GM21737 (cell line): ENCODE data around the gene CNOT6.
"Not testable (repeated sequence)": the region's sequence is repeated elsewhere in the genome, so short reads cannot be mapped to it uniquely, and the experiment has no call there.

Source experiments
- ATAC-seq: cut with Tn5 transposase; IDR thresholded peaks from one replicate; pipeline ENCODE4 v1.9.1; 2021; ENCODE audit warnings: mild to moderate bottlenecking, moderate library complexity; ENCODE audit not compliant: unreplicated experiment

Gene CNOT6

GRCh38 chr5:180494060-180494509 lies at the start of gene CNOT6:
Gene CNOT6, plus strand, starts transcription at chr5:180494379. Its CDS starts 34,898 bp downstream, at chr5:180529277.
- peak; percentile 94 for ATAC-seq

GRCh38 chr5:180454752-180455151 lies 39.4 kb upstream of the CNOT6 start:
- ATAC-seq, result no peak

GRCh38 chr5:180455872-180456271 lies 38.3 kb upstream of the CNOT6 start:
- ATAC-seq, result no peak

- ATAC-seq, result no peak
Observed at GRCh38 chr5:180456792-180457191, 37.4 kb upstream of the CNOT6 start.

DNA sequence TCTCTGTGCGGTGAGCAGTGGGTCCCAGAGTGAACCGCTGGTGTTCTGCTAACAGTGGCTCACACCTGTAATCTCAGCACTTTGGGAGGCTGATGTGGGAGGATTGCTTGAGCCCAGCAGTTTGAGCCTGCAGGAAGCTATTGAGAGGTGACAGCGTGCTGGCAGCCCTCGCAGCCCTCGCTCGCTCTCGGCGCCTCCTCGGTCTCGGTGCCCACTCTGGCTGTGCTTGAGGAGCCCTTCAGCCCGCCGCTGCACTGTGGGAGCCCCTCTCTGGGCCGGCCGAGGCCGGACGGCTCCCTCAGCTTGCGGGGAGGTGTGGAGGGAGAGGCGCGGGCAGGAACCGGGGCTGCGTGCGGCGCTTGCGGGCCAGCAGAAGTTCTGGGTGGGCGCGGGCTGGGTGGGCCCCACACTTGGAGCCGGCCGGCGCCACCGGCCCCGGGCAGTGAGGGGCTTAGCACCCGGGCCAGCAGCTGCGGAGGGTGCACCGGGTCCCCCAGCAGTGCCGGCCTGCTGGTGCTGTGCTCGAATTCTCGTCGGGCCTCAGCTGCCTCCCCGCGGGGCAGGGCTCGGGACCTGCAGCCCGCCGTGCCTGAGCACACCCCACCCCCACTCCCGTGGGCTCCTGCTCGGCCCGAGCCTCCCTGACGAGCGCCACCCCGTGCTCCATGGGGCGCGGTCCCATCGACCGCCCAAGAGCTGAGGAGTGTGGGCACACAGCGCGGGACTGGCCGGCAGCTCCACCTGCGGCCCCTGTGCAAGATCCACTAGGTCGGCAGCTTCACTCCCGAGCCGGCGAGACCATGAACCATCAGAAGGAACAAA lies 35.1 kb upstream of the CNOT6 start:
- ATAC-seq, result not testable (repeated sequence)

- not testable (repeated sequence) for ATAC-seq
Observed at GRCh38 chr5:180459674-180460142, 34.5 kb upstream of the CNOT6 start.

DNA sequence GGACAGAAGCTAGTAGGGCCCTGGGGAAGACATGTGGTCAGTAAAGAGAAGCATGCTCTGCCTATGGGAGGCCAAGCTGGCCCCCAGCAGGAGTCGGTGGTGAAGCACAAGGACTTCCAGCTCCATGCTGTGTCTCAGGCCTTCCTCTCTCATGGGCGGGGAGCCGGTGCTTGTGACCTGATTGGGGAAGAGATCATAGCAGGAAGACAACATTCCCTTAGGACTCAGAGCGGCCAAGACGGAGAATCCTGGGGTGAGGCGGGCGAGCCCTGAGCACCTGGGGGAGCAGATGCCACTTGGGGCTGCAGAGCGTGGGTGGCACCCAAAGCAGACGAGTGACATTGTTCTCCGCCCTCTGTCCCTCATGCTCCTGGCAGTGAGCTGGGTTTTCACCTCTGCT lies 33.3 kb upstream of the CNOT6 start:
- ATAC-seq, result no peak

GRCh38 chr5:180461303-180461702 lies 32.9 kb upstream of the CNOT6 start:
- ATAC-seq, result no peak

- ATAC-seq, result no peak
Observed at GRCh38 chr5:180463216-180463900, 30.8 kb upstream of the CNOT6 start.

DNA sequence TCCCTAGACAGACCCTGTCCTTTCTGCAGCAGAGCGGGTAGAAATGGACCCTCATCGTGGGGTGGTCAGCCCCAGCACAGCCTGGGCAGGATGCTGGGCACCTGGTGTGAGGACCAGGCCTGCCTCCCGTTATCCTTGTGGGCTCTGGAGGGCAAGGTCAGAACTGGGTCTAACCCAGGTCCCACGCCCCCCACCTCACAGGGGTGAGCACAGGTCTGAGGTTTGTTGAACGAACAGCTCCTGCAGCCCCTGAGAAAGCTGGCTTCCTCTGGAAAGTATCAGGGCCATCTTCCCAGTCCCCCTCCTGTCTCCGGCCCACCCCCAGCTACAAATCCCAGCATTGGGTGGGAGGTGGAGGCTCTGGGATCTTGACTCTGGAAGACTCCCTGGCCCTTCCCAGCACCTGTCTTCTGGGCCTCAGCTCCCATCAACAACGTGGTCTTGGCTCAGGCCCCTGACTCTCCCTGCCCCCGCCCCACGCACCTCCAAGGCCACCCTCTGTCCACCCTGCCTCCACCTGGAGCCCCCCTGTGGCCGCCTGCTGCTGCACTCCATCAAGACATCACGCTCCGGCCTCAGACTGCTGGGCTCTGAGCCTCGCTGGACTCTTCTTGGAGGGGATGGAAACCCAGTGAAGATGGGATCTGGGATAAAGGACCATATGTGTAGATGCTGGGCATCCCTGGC lies 30.1 kb upstream of the CNOT6 start:
- ATAC-seq, result no peak

DNA sequence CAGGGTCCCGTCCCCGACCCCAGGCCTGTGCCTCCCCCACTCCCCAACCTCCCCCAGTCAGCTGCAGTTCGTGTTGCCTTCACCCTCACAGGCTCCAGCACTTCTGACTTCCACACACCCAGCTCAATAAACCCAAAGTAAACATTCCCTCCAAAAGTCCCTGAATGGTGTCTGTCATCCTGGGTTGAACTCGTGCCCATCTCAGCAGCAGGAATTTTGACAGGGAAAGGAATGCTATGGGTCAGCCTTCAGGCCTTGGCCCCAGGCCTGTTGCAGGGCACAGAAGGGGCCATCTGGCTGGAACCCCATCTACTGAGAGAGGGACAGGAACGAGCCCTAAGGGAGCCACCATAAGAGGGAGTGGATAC lies 29.6 kb upstream of the CNOT6 start:
- no peak for ATAC-seq

- ATAC-seq, result not testable (repeated sequence)
Observed at GRCh38 chr5:180465052-180465451, 29.1 kb upstream of the CNOT6 start.

- ATAC-seq, result no peak
Observed at GRCh38 chr5:180466316-180466715, 27.9 kb upstream of the CNOT6 start.

DNA sequence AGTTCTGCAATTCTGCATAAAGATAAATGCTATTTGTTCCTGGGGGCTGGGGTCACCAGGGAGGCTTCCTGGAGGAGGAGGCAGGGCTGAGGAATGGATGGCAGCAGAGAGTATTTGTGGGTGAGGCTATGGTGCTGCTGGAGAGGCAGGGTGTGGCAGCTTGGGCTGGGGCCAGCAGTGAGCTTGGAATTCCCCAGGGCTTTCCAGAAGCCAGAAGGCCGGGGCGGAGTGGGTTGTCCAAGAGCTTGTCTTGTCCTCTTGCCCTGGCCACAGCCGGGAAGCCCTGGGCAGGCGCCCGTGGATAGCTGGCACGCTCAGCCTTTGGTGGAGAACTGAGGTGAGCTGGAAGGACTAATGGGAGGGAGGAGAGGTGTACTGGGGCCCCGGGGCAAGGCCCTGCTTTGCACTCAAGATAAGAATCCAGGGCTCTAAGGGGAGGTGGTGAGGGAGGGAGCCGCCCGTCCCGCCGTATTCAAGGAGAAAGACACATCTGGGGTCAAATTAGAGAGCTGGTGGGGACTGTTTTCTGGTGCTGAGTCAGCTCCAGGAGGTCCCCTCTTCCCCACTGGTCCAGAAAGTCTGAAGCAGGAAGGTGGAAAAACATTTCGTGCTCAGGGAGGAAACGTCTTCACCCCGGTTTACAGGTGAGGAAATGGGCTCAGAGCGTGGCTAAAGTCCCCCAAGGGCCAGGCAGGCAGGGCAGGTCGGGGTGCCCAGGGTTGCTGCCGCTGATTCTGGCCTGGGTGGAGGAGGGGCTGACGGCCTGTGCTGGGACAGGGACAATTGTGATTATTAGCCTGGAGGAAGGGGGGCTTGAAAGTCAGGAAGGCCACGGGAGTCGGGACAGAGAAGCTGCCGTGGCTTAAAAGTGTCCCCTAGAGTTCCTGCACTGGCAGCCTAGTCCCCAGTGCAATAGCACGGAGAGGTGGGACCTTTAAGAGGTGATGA lies 26.9 kb upstream of the CNOT6 start:
- no peak for ATAC-seq

- ATAC-seq, result no peak
Observed at GRCh38 chr5:180467989-180468731, 26.0 kb upstream of the CNOT6 start.

GRCh38 chr5:180468732-180469585 lies 25.2 kb upstream of the CNOT6 start:
- no peak for ATAC-seq

DNA sequence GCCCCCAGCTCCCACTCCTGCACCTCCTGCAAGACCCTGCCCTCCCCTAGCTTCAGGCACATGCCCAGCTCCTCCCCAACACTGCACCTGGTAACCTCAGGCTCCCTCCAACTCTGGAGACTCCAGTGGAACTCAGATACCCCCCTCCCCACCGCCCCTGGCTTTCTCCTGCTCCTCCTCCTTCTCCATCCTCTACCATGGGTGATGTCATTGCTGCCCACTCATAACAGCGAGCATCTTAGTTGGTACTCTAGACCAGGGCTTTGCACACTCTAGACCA lies 24.7 kb upstream of the CNOT6 start:
- ATAC-seq, result no peak

DNA sequence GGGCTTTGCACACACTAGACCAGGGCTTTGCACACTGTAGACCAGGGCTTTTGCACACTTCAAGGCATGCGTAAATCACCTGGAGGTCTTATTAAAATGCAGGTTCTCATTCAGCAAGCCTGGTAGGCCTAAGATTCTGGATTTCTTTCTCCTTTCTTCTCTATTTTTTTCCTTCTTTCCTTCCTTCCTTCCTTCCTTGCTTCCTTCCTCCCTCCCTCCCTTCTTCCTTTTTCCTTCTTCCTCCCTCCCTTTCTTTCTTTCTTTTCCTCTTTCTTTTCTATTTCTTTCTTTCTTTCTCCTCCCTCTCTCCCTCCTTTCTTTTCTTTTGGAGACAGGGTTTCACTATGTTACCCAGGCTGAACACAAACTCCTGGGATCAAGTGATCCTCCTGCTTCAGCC lies 24.3 kb upstream of the CNOT6 start:
- no peak for ATAC-seq

- no peak for ATAC-seq
Observed at GRCh38 chr5:180470361-180470760, 23.8 kb upstream of the CNOT6 start.
